ENCODE results near the gene PRKAR2B. TPM values are rescaled to one million over a fixed set of nuclear protein-coding genes. Genes with fewer than 3 reads are reported as not detected.

PRKAR2B gene
- total RNA-seq, 4 donors from 2014 or later: 89.5 to 127 (median 102) TPM

DNA sequence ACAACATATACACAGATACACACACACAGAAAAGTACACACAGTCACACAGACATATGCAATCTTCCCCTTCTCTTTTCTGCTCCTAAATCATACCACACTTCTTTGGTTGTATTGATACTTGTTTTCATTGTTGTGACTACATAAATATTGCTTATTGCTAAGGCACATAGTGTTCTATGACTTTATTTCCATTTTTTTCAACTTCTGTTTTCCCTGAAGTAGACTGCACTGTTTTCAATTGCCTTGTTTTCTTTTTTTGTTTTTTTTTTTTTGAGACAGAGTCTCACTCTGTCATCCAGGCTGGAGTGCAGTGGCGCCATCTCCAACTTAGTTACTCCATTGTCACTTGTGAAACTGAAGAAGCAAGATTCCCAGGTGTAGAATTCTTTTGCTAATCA lies 10.0 kb upstream of the PRKAR2B start:
- intact Hi-C loops (cut with DNase I): no loop called here
- DNase-seq (ENCODE audit: extremely low spot score): no peak
- H3K36me3 ChIP-seq: no peaks in the 10 kb centered on the region
- TF ChIP-seq CTCF (IDR thresholded peaks at IDR 0.05): no peak
- TF ChIP-seq POLR2A (IDR thresholded peaks at IDR 0.05; ENCODE audit: low read depth): no peak
- TF ChIP-seq POLR2AphosphoS5 (IDR thresholded peaks at IDR 0.05): no peak
- TF ChIP-seq EP300 (IDR thresholded peaks at IDR 0.05): no peak
- no peaks in the 10 kb centered on the region for H3K27me3 ChIP-seq
- H3K4me1 ChIP-seq: no peaks in the 10 kb centered on the region
- H3K4me3 ChIP-seq: no peak overlapping the region
- H3K27ac ChIP-seq (replicated peaks in 1 of 4): no peak overlapping the region
- no peaks in the 10 kb centered on the region for H3K9me3 ChIP-seq
- 91% methylated on average over 1 of the region's 1 CpG for WGBS

- no peaks in the 10 kb centered on the region for H3K36me3 ChIP-seq
- TF ChIP-seq CTCF (IDR thresholded peaks at IDR 0.05) (no peak), POLR2AphosphoS5 (IDR thresholded peaks at IDR 0.05) (peak in 1 of 2 donors; percentile 18)
Measured at GRCh38 chr7:107035446-107035845, 9.1 kb upstream of the PRKAR2B start.

GRCh38 chr7:107036535-107036934 lies 8.0 kb upstream of the PRKAR2B start:
- Histone ChIP-seq H3K4me1 (no peaks in the 10 kb centered on the region), H3K36me3 (no peaks in the 10 kb centered on the region), H3K4me3 (no peak overlapping the region), H3K27me3 (no peaks in the 10 kb centered on the region), H3K9me3 (no peaks in the 10 kb centered on the region), H3K27ac (replicated peaks in 1 of 4) (no peak overlapping the region)
- no peak for TF ChIP-seq EP300 (IDR thresholded peaks at IDR 0.05)
- DNase-seq (ENCODE audit: extremely low spot score): no peak
- WGBS: 95% methylated on average over 4 of the region's 4 CpGs
- intact Hi-C loops (cut with DNase I): no loop called here

More at GRCh38 chr7:107035446-107035845, 9.1 kb upstream of the PRKAR2B start:
- H3K27ac ChIP-seq (replicated peaks in 1 of 4): no peak overlapping the region
- H3K4me1 ChIP-seq: no peaks in the 10 kb centered on the region
- no peak overlapping the region for H3K4me3 ChIP-seq
- no peaks in the 10 kb centered on the region for H3K9me3 ChIP-seq
- DNase-seq (ENCODE audit: extremely low spot score): no peak
- intact Hi-C loops (cut with DNase I): no loop called here
- H3K27me3 ChIP-seq: no peaks in the 10 kb centered on the region

DNA sequence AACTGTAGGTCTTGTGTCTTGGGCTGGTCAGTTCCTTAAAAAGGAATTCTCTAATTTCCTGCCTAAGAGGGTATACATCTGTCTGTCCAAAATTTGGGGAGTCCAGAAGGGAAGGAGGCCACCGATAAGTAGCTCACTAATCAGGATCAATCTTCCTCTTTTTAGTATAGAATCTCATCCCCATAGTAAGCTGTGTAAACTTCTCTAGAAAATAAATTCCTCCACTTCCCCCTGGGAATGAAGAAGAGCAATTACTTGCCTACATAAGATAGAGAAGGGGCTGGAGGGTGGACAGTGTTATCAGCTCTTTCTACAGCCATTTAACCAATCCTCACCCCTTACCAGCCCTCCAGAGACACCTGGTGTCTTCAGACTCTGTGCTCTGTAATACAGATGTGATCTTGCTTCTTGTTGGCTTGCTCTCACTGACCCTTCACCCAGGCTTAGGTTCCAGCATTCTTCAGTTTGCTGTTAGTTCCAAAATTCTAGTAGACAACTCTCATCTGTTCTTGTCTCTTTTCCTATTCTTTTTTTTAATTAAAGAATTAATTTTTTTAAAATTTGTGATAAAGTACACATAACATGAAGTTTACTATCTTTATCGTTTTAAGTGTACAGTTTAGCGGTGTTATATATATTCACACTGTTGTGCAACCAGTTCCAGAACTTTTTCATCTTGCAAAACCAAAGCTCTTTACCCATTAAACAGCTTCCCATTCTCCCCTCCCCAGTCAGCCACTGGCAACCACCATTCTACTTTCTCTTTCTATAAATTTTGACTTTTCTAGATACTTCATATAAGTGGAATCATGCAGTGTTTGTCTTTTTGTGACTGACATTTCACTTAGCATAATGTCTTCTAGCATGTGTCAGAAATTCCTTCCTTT lies 6.5 kb upstream of the PRKAR2B start:
- Histone ChIP-seq H3K4me1 (no peaks in the 10 kb centered on the region), H3K27me3 (no peaks in the 10 kb centered on the region), H3K4me3 (no peak overlapping the region), H3K27ac (replicated peaks in 1 of 4) (no peak overlapping the region), H3K9me3 (no peaks in the 10 kb centered on the region), H3K36me3 (no peaks in the 10 kb centered on the region)
- WGBS: 78% methylated on average over 3 of the region's 3 CpGs
- intact Hi-C loops (cut with DNase I): no loop called here
- DNase-seq (ENCODE audit: extremely low spot score): no peak
- no peak for TF ChIP-seq CTCF (IDR thresholded peaks at IDR 0.05)
- no peak for TF ChIP-seq POLR2AphosphoS5 (IDR thresholded peaks at IDR 0.05)
- no peak for TF ChIP-seq POLR2A (IDR thresholded peaks at IDR 0.05; ENCODE audit: low read depth)
- TF ChIP-seq EP300 (IDR thresholded peaks at IDR 0.05): no peak

DNA sequence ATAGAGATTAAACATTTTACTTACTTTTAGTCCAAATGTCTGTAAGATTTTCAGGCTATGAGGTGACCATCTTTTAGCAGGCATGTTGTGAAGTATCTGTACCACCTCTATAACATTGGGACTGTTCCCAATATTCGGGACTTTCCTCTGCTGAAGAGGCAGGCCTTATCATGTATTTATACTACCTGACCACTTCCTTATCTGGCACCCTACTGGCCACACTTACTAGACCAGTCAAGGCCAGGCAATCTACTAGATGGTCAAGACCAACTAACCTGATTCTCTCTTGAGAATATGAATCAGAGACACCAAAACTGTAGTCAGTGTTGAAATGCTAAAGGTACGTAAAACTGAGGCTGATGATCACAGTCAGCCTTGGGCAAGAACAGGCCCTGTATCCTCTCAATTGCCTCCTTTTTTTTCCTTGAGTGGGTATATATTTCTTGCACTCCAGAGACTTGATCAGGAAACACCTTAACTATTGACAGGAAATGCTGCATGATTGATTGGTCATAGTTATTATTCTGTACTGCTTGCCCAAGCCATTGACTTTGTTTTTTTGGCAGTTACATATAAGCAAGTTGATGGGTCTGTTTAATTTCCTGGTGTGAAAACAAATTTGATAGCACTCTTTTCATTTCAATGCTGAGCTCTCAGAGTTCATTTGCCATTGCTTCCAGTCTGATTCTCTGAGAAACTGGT lies 5.2 kb upstream of the PRKAR2B start:
- intact Hi-C loops (cut with DNase I): no loop called here
- no peak for TF ChIP-seq POLR2AphosphoS5 (IDR thresholded peaks at IDR 0.05)
- TF ChIP-seq CTCF (IDR thresholded peaks at IDR 0.05): no peak
- TF ChIP-seq POLR2A (IDR thresholded peaks at IDR 0.05; ENCODE audit: low read depth): no peak
- no peak for TF ChIP-seq EP300 (IDR thresholded peaks at IDR 0.05)
- H3K9me3 ChIP-seq: no peaks in the 10 kb centered on the region
- DNase-seq (ENCODE audit: extremely low spot score): no peak
- H3K4me1 ChIP-seq: peaks cover 0 to 8% (median 7%) of the 10 kb centered on the region in 4 donors
- WGBS: 82% methylated on average over 2 of the region's 2 CpGs
- H3K36me3 ChIP-seq: no peaks in the 10 kb centered on the region
- no peak overlapping the region for H3K4me3 ChIP-seq
- H3K27ac ChIP-seq (replicated peaks in 1 of 4): no peak overlapping the region
- no peaks in the 10 kb centered on the region for H3K27me3 ChIP-seq
